ENCODE measurements around the gene STK10. TPM values are rescaled to one million over a fixed set of nuclear protein-coding genes. Genes with fewer than 3 reads are reported as not detected.

Gene STK10
- total and polyA plus RNA-seq, 9 of the 15 experiments (the other 6 are each of a cell fraction or from before 2014, with no cell fraction given), result 0.30 to 6.7 (median 2.4) TPM

GRCh38 chr5:172010278-172010677 lies 177.7 kb downstream of the STK10 start:
- H3K4me3 ChIP-seq, result no peak overlapping the region
- intact Hi-C loops (cut with micrococcal nuclease) (no loop called here), in situ Hi-C loops (cut with MboI) (no loop called here)
- POLR2A ChIA-PET, result interaction anchor here (0.6 to 1.6 kb wide), 3 partner anchors 10 to 16 kb away, joined by 3 to 4 read pairs (median 3); no protein-coding TSS in a partner anchor
- peaks cover under 1% of the 10 kb centered on the region; the same call in 1 of the 2 replicates for H4K20me1 ChIP-seq (replicated peaks; ENCODE audit: control insufficient read depth, insufficient read depth, low read length)
- no peak overlapping the region for H3K27ac ChIP-seq (ENCODE audit: extremely low read depth, low read depth, low read length)
- H3K9ac ChIP-seq (ENCODE audit: insufficient read depth in 1 of 2, low read depth in 2 of 2, low read length in 2 of 2), result no peak overlapping the region
- 36% methylated on average over 2 of the region's 2 CpGs for WGBS (ENCODE audit: insufficient coverage, low coverage, missing lambda C conversion rate)
- ATAC-seq, result no peak
- peaks cover 0 to 4% of the 10 kb centered on the region in 2 experiments; a peak in 1 of 5 replicates for H3K27me3 ChIP-seq (ENCODE audit: control insufficient read depth in 2 of 2, insufficient read depth in 2 of 2, low read length in 2 of 2)
- H3K4me2 ChIP-seq (ENCODE audit: insufficient read depth, low read length), result no peak overlapping the region
- peaks cover 19 to 20% of the 10 kb centered on the region in 2 experiments; a peak in 4 of 5 replicates for H3K4me1 ChIP-seq (replicated peaks in 1 of 2; ENCODE audit: control insufficient read depth in 2 of 2, insufficient read depth in 2 of 2, low read length in 2 of 2)
- DNase-seq (ENCODE audit: extremely low read depth in 1 of 4, low spot score in 3 of 4), result no peak
- TF ChIP-seq RAD21 (CRISPR knock-in tag; conservative IDR thresholded peaks at IDR 0.05 in 1 of 2, IDR thresholded peaks at IDR 0.05 in 1 of 2), result peak in 1 of 2 experiments; percentile 18; a peak in 1 of 4 replicates
- no peak for TF ChIP-seq ZNF778 (CRISPR knock-in tag; IDR thresholded peaks at IDR 0.05)
- peak; percentile 10 to 40 (median 11); a peak in 2 of 6 replicates for TF ChIP-seq CTCF (IDR thresholded peaks at IDR 0.05 in 2 of 3, conservative IDR thresholded peaks at IDR 0.05 in 1 of 3; ENCODE audit: insufficient read depth in 2 of 3, low read depth in 1 of 3, low read length in 3 of 3)
- H3K9me3 ChIP-seq (replicated peaks; ENCODE audit: control insufficient read depth, insufficient read depth, low read depth, low read length), result no peaks in the 10 kb centered on the region
- CTCF ChIA-PET (ENCODE audit: low intra/inter-chr PET ratio), result no interaction called here
- peaks cover 18% of the 10 kb centered on the region for H3K79me2 ChIP-seq (ENCODE audit: control insufficient read depth, insufficient read depth, low read length)
- no peak for FAIRE-seq
- no TSS peak for BruUV-seq (replicated peaks)
- no peaks in the 10 kb centered on the region for H3K9me1 ChIP-seq (ENCODE audit: control insufficient read depth, insufficient read depth, low read length)
- no peak overlapping the region for H2AFZ ChIP-seq (ENCODE audit: low read depth, low read length)
- H3K36me3 ChIP-seq (ENCODE audit: control insufficient read depth, insufficient read depth, low read length), result no peaks in the 10 kb centered on the region
